Testis (tissue), 3 donors: ENCODE data around the gene CALY. TPM values are rescaled to one million over a fixed set of nuclear protein-coding genes. Genes with fewer than 3 reads are reported as not detected.

Source experiments
- DNase-seq: peaks from one replicate; pipeline ENCODE4 v3.0.0-alpha.2; 2019
- H3K27ac ChIP-seq, 2 donors: fragments of 200-600 bp; sonication (generic); one replicate each; pipeline ENCODE4 v1.5.1; 2019
- H3K27me3 ChIP-seq: fragments of 200-600 bp; sonication (generic); one replicate; pipeline ENCODE4 v1.5.1; 2019
- H3K36me3 ChIP-seq: fragments of 200-600 bp; sonication (generic); one replicate; pipeline ENCODE4 v1.5.1; 2017; ENCODE audit warnings: low read depth; ENCODE audit errors: missing control alignments
- H3K4me1 ChIP-seq: fragments of 200-600 bp; sonication (generic); one replicate; pipeline ENCODE4 v1.5.1; 2019
- H3K4me3 ChIP-seq, 2 donors: fragments of 200-600 bp; sonication (generic); one replicate each; pipeline ENCODE4 v1.5.1; 2017 to 2019
- H3K9me3 ChIP-seq: fragments of 200-600 bp; sonication (generic); one replicate; pipeline ENCODE4 v1.5.1; 2017
- CTCF ChIP-seq, 3 experiments: fragments of 450-650 bp in 2 of 3; fragments of 200-600 bp in 1 of 3; sonication (generic) in 1 of 3; IDR thresholded peaks; one replicate each; pipeline ENCODE4 v1.5.1; 2016 to 2019; ENCODE audit warnings: antibody characterized with exemption in 3 of 3, mild to moderate bottlenecking in 2 of 3, moderate library complexity in 1 of 3
- POLR2A ChIP-seq: fragments of 450-650 bp; IDR thresholded peaks from one replicate; pipeline ENCODE4 v1.6.1; 2017; ENCODE audit warnings: antibody characterized with exemption, mild to moderate bottlenecking, moderate library complexity
- WGBS, 2 donors: methylation state at CpG; one replicate each; pipeline ENCODE4 v1.1.5; 2018; 5-methylcytosine and 5-hydroxymethylcytosine counted together
- intact Hi-C: fragments of 100-400 bp; cut with DNase I; formaldehyde crosslinking; loops from one replicate; pipeline ENCODE4 v1.15.1; 2023; ENCODE audit warnings: low total_unique reads
- polyA plus RNA-seq: library from polyadenylated mRNA; stranded (reverse); fragments of 350-450 nt; fragmentation: Illumina TruSeq; extraction: RNeasy Lipid Tissue Mini Kit (QIAGEN cat#74804); gene quantifications from one replicate; pipeline ENCODE4 v1.2.3, GENCODE V29; 2014; ENCODE audit warnings: low read depth, low replicate concordance; ENCODE audit not compliant: insufficient read depth
- total RNA-seq, 2 donors: library from RNA; depleted of rRNA; stranded (reverse); fragments of >200 nt; gene quantifications; one replicate each; pipeline ENCODE4 v1.2.3, GENCODE V29; 2016

CALY gene
- total and polyA plus RNA-seq, 3 donors from 2014 or later, result 4.9 to 35.5 (median 19.2) TPM

DNA sequence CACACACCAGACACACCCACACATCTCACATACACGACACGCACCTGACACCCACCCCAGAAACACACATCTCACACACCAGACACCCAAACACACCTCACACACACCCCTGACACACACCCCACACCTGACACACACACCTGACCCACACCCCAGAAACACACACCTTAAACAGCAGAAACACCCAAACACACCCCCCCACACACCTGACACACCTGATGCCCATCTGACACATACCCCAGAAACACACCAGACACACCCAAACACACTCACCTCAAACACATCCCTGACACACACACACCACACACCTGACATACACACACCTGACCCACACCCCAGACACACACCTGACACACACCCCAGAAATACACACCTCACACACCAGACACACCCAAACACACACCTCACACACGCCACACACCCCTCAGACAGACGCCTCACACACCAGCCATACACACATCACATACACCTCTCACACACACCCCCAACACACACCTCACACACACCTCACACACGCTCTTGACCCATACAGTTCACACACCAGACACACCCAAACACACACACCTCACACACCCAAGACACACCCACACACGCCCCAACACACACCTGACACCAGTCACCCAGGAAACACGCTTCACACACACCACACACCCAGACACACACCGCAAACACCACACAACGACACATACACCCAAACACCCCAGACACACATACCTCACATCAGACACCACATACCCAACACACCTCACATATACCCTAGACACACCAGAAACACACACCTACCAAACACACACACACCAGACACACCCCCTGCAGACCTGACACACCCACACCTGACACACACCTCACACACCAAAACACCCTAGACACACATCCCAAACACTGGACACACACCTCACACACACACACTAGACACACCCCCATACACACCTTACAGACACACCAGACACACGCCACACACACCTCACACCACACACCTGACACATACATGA, 1.7 kb upstream of the CALY start:
- intact Hi-C loops, result no loop called here
- peaks cover 7% of the 10 kb centered on the region for H3K27me3 ChIP-seq
- H3K27ac ChIP-seq, result no peak overlapping the region
- 72 to 75% methylated on average over 10 of the region's 10 CpGs for WGBS, 2 donors
- H3K4me1 ChIP-seq, result peaks cover 23% of the 10 kb centered on the region
- H3K4me3 ChIP-seq, result no peak overlapping the region
- TF ChIP-seq CTCF (IDR thresholded peaks at IDR 0.05), result no peak
- no peak for TF ChIP-seq POLR2A
- no peak for DNase-seq
- no peaks in the 10 kb centered on the region for H3K9me3 ChIP-seq
- no peaks in the 10 kb centered on the region for H3K36me3 ChIP-seq

- Histone ChIP-seq H3K4me3 (peak overlapping the region in 1 of 2 donors; percentile 57), H3K27ac (no peak overlapping the region), H3K9me3 (no peaks in the 10 kb centered on the region), H3K4me1 (peaks cover 23% of the 10 kb centered on the region), H3K36me3 (no peaks in the 10 kb centered on the region), H3K27me3 (peaks cover 7% of the 10 kb centered on the region)
- DNase-seq, result no peak
- intact Hi-C loops, result no loop called here
- 61 to 77% methylated on average over 3 of the region's 3 CpGs for WGBS, 2 donors
- TF ChIP-seq POLR2A (no peak), CTCF (IDR thresholded peaks at IDR 0.05) (no peak)
Observed at GRCh38 chr10:133337370-133337725, 652 bp upstream of the CALY start.

DNA sequence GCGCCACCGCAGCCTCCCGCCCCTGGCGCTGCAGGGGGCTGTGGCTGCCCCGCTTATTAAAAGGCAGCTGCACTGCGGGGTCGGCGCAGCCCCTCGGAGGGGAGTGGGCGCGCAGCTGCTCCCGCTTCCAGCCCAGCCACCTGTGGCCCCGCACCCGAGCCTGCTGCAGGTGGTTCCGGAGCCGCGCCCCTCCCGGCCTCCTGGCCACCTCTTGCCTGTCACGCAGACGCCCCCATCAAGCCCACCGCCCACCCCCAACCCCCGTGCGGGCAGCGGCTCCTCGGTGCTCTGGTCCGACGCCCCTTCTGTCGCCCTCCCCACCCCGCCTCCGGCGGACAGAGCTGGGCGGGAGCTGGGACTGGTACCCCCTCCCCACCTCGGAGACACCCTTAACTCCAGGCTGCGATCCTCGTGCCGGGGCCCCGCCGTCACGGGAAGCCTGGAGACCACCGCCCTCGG, 549 bp downstream of the CALY start:
- no peak for DNase-seq
- no peaks in the 10 kb centered on the region for H3K36me3 ChIP-seq
- intact Hi-C loops, result no loop called here
- peaks cover 7% of the 10 kb centered on the region for H3K27me3 ChIP-seq
- 1% methylated on average over 29 of the region's 41 CpGs; no CpG with 5 or more reads in 1 of the 2 donors for WGBS, 2 donors
- no peaks in the 10 kb centered on the region for H3K9me3 ChIP-seq
- H3K4me1 ChIP-seq, result peaks cover 23% of the 10 kb centered on the region
- TF ChIP-seq POLR2A, result no peak
- TF ChIP-seq CTCF (IDR thresholded peaks at IDR 0.05), result no peak
- no peak overlapping the region for H3K27ac ChIP-seq
- H3K4me3 ChIP-seq, result peak overlapping the region; percentile 21 to 57

DNA sequence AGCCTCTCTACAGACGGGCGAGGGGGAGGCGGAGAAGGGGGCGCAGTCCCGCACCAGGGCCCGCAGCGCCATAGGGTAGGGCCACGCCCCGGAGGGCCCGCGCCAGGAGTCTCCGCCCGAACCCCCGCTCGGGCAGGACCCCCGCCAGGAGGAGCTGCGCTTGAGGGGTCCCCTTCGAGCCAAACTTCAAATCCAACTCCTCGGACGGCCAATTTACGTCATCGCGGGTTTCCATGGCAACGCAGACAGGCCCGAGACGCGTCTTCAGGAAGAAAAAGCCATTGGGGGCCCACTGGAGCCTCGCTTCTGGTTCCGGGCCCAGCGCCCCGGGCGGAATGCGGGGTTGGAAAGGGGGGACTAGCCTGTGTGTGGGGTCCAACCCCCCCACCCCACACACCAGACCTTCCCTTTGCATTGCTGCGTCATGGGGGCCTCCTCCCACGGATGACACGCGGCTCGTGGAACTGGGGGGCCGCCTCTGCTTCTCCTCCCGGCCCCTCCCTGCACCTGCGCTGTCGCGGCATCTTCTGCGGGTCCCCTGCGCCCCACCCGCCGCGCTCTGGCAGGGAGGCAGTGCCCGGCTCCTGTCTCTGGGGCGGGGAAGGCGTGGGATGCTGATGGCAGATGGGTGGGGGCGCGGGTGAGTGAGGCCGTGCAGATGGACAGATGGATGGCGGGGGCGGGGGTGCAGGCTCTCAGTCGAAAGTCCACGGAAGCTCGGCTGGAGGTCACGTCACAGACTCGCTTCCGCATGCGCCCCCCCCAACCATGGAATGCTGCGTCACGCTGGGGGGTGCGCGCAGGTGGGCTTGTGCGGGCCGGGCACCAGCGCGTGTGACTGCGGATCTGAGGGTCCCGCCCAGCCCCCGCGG, 1.2 kb downstream of the CALY start:
- DNase-seq, result peak; percentile 82
- no peak overlapping the region for H3K27ac ChIP-seq
- no peaks in the 10 kb centered on the region for H3K9me3 ChIP-seq
- intact Hi-C loops, result no loop called here
- no peaks in the 10 kb centered on the region for H3K36me3 ChIP-seq
- peaks cover 23% of the 10 kb centered on the region for H3K4me1 ChIP-seq
- H3K4me3 ChIP-seq, result peak overlapping the region; percentile 39 to 57
- TF ChIP-seq POLR2A (no peak), CTCF (IDR thresholded peaks at IDR 0.05) (no peak)
- WGBS, 2 donors, result 0% methylated on average over 6 to 72 of the region's 75 CpGs
- peaks cover 7% of the 10 kb centered on the region for H3K27me3 ChIP-seq
